HepG2 (cell line): ENCODE measurements around the gene C1GALT1. TPM values are rescaled to one million over a fixed set of nuclear protein-coding genes. Genes with fewer than 3 reads are reported as not detected.

ENCODE experiments used
- ATF7 ChIP-seq, 2 experiments: fragments of 450-650 bp in 1 of 2; sonication (generic) in 1 of 2; formaldehyde crosslinking in 1 of 2; IDR thresholded peaks; 2 replicates each; pipeline versions ENCODE4 v1.4.0 to v1.6.1; 2016 to 2020; ENCODE audit warnings: antibody characterized with exemption in 1 of 2, mild to moderate bottlenecking in 1 of 2, missing genetic modification reagents in 1 of 2
- BHLHE40 ChIP-seq: IDR thresholded peaks from 2 replicates; pipeline ENCODE4 v1.6.1; 2011; ENCODE audit warnings: low read length, improper control_type of control experiment
- CENPX ChIP-seq: sonication (generic); formaldehyde crosslinking; IDR thresholded peaks from 2 replicates; pipeline ENCODE4 v1.9.0; 2021; ENCODE audit warnings: mild to moderate bottlenecking, missing genetic modification reagents, moderate library complexity
- FOXA1 ChIP-seq, 2 experiments: fragments of 450-650 bp in 1 of 2; sonication (generic) in 1 of 2; formaldehyde crosslinking in 1 of 2; IDR thresholded peaks; 2 replicates each; pipeline versions ENCODE4 v1.4.0 to v1.6.1; 2016 to 2020; ENCODE audit warnings: missing genetic modification reagents in 1 of 2
- FOXK2 ChIP-seq: fragments of 450-650 bp; IDR thresholded peaks from 2 replicates; pipeline ENCODE4 v1.6.1; 2016
- HBP1 ChIP-seq: IDR thresholded peaks from 2 replicates; pipeline ENCODE4 v1.6.1; 2016; ENCODE audit warnings: low read depth, control low read depth
- HIVEP1 ChIP-seq: sonication (generic); formaldehyde crosslinking; IDR thresholded peaks from 2 replicates; pipeline ENCODE4 v1.4.0; 2020; ENCODE audit warnings: mild to moderate bottlenecking, missing genetic modification reagents
- IRF9 ChIP-seq: sonication (generic); formaldehyde crosslinking; IDR thresholded peaks from 2 replicates; pipeline ENCODE4 v1.8.0; 2022; ENCODE audit warnings: missing genetic modification reagents, mild to moderate bottlenecking, borderline replicate concordance
- KLF12 ChIP-seq: sonication (generic); formaldehyde crosslinking; IDR thresholded peaks from 2 replicates; pipeline ENCODE4 v1.4.0; 2020; ENCODE audit warnings: missing genetic modification reagents, borderline replicate concordance
- NFIC ChIP-seq: IDR thresholded peaks from 2 replicates; pipeline ENCODE4 v1.6.1; 2012; ENCODE audit warnings: mild to moderate bottlenecking, low read length, inconsistent platforms
- NRL ChIP-seq: sonication (generic); formaldehyde crosslinking; IDR thresholded peaks from 2 replicates; pipeline ENCODE4 v1.5.0; 2020; ENCODE audit warnings: missing genetic modification reagents, mild to moderate bottlenecking, moderate library complexity, borderline replicate concordance
- RORA ChIP-seq: sonication (generic); formaldehyde crosslinking; IDR thresholded peaks from 2 replicates; pipeline ENCODE4 v1.5.0; 2020; ENCODE audit warnings: mild to moderate bottlenecking, missing genetic modification reagents, moderate library complexity
- SIN3A ChIP-seq: IDR thresholded peaks from 2 replicates; pipeline ENCODE4 v1.6.1; 2011; ENCODE audit warnings: low read depth, mild to moderate bottlenecking, control low read depth, low read length, borderline replicate concordance
- SP5 ChIP-seq: IDR thresholded peaks from 2 replicates; pipeline ENCODE4 v1.6.1; 2016; ENCODE audit warnings: low read depth, borderline replicate concordance
- SRSF1 ChIP-seq: fragments of 200-400 bp; formaldehyde crosslinking; optimal IDR thresholded peaks from 2 replicates; pipeline ENCODE3; 2017; ENCODE audit warnings: mild to moderate bottlenecking, low read depth, low read length, moderate library complexity
- ZBTB2 ChIP-seq: sonication (generic); formaldehyde crosslinking; IDR thresholded peaks from 2 replicates; pipeline ENCODE4 v1.8.0; 2022; ENCODE audit warnings: low read depth, missing genetic modification reagents
- ZFP1 ChIP-seq: IDR thresholded peaks from 2 replicates; pipeline ENCODE4 v1.6.1; 2016
- ZFP82 ChIP-seq: sonication (generic); formaldehyde crosslinking; IDR thresholded peaks from 2 replicates; pipeline ENCODE4 v1.5.1; 2020; ENCODE audit warnings: mild to moderate bottlenecking, missing genetic modification reagents, borderline replicate concordance
- ZGPAT ChIP-seq: IDR thresholded peaks from 2 replicates; pipeline ENCODE4 v1.6.1; 2016; ENCODE audit warnings: mild to moderate bottlenecking
- ZNF30 ChIP-seq: sonication (generic); formaldehyde crosslinking; IDR thresholded peaks from 2 replicates; pipeline ENCODE4 v1.5.0; 2020; ENCODE audit warnings: mild to moderate bottlenecking, missing genetic modification reagents
- ZNF329 ChIP-seq: sonication (generic); formaldehyde crosslinking; IDR thresholded peaks from 2 replicates; pipeline ENCODE4 v1.9.0; 2021; ENCODE audit warnings: low read depth, mild to moderate bottlenecking, missing genetic modification reagents
- ZNF558 ChIP-seq: sonication (generic); formaldehyde crosslinking; IDR thresholded peaks from 2 replicates; pipeline ENCODE4 v1.9.0; 2022; ENCODE audit warnings: mild to moderate bottlenecking, missing genetic modification reagents, borderline replicate concordance
- ZNF788 ChIP-seq: sonication (generic); formaldehyde crosslinking; IDR thresholded peaks from 2 replicates; pipeline ENCODE4 v1.5.0; 2020; ENCODE audit warnings: mild to moderate bottlenecking, missing genetic modification reagents, borderline replicate concordance
- ZNF816 ChIP-seq: sonication (generic); formaldehyde crosslinking; IDR thresholded peaks from 2 replicates; pipeline ENCODE4 v1.8.0; 2022; ENCODE audit warnings: missing genetic modification reagents, mild to moderate bottlenecking, borderline replicate concordance
- ZSCAN22 ChIP-seq: sonication (generic); formaldehyde crosslinking; IDR thresholded peaks from 2 replicates; pipeline ENCODE4 v1.4.0; 2020; ENCODE audit warnings: mild to moderate bottlenecking, missing genetic modification reagents
- polyA plus RNA-seq, 8 experiments: library from polyadenylated mRNA; depleted of rRNA in 3 of 8; stranded (reverse) in 7 of 8; unstranded in 1 of 8; fragments of >200 nt; fragmentation: Illumina TruSeq in 4 of 8; extraction: Trizol in 4 of 8; gene quantifications; 2 replicates each; pipeline versions ENCODE4 v1.2.1 to v1.2.3, GENCODE V29; 2011 to 2016; ENCODE audit warnings: low read depth in 4 of 8, missing spikeins in 1 of 8, mixed read lengths in 1 of 8; ENCODE audit not compliant: insufficient read depth in 1 of 8
- total RNA-seq, 5 experiments: library from RNA; depleted of rRNA; stranded (reverse); fragments of >200 nt; fragmentation: Illumina TruSeq; extraction: Trizol; gene quantifications; 2 replicates each; pipeline ENCODE4 v1.2.3, GENCODE V29; 2016; ENCODE audit warnings: low read depth in 1 of 5

C1GALT1 gene
- total and polyA plus RNA-seq, 2 of the 13 experiments (the other 11 are each of a cell fraction or from before 2014, with no cell fraction given): 57.1 to 65.9 TPM

- no peak for TF ChIP-seq HIVEP1 (CRISPR knock-in tag)
- peak; percentile 41; the same call in 1 of the 2 replicates for TF ChIP-seq BHLHE40
- no peak for TF ChIP-seq ZNF816 (CRISPR knock-in tag)
- TF ChIP-seq HBP1: no peak; the same call in 1 of the 2 replicates
- no peak for TF ChIP-seq ZNF30 (CRISPR knock-in tag)
- TF ChIP-seq IRF9: no peak
- peak; percentile 53; the same call in 1 of the 2 replicates for TF ChIP-seq SP5 (CRISPR knock-in tag)
- peak; percentile 72; the same call in 1 of the 2 replicates for TF ChIP-seq FOXA1 (IDR thresholded peaks at IDR 0.05)
- peak; percentile 95 for TF ChIP-seq FOXA1 (CRISPR knock-in tag; IDR thresholded peaks at IDR 0.05)
- TF ChIP-seq SRSF1: no peak
- TF ChIP-seq CENPX (CRISPR knock-in tag): no peak
- no peak for TF ChIP-seq ZNF788
- TF ChIP-seq KLF12 (CRISPR knock-in tag): no peak
- peak; percentile 81 for TF ChIP-seq ZGPAT (CRISPR knock-in tag)
- TF ChIP-seq ZSCAN22: no peak
- TF ChIP-seq ZNF558 (CRISPR knock-in tag): no peak
- no peak for TF ChIP-seq ZNF329 (CRISPR knock-in tag)
- no peak for TF ChIP-seq NRL (CRISPR knock-in tag)
- TF ChIP-seq SIN3A: no peak
- TF ChIP-seq RORA: no peak
- no peak for TF ChIP-seq ZFP82 (CRISPR knock-in tag)
- TF ChIP-seq ZBTB2 (CRISPR knock-in tag): no peak
- peak; percentile 88 for TF ChIP-seq ATF7 (IDR thresholded peaks at IDR 0.05)
- TF ChIP-seq ATF7 (CRISPR knock-in tag; IDR thresholded peaks at IDR 0.05): peak; percentile 90; the same call in 1 of the 2 replicates
- TF ChIP-seq FOXK2: peak; percentile 78; the same call in 1 of the 2 replicates
- TF ChIP-seq ZFP1 (CRISPR knock-in tag): peak; percentile 74; the same call in 1 of the 2 replicates
- TF ChIP-seq NFIC: peak; percentile 89
Measured at GRCh38 chr7:7177044-7177517, 5.3 kb upstream of the C1GALT1 start (continued).
